ENCODE results near the gene KRTAP1-4.
"Not testable (repeated sequence)": the region's sequence is repeated elsewhere in the genome, so short reads cannot be mapped to it uniquely, and the experiment has no call there.

Gene KRTAP1-4

GRCh38 chr17:41046735-41047465 lies 16.9 kb upstream of the KRTAP1-4 start, which contains the start of gene KRTAP2-1:
Gene KRTAP2-1, minus strand, starts transcription at chr17:41047316. Its CDS starts 49 bp downstream, at chr17:41047267.
- DNase-seq (ENCODE audit: low read depth in 2 of 2), result not testable (repeated sequence)

GRCh38 chr17:41042953-41043352 lies 13.0 kb upstream of the KRTAP1-4 start:
- no peak for DNase-seq (ENCODE audit: low read depth in 2 of 2)

GRCh38 chr17:41040783-41041571 lies 11.0 kb upstream of the KRTAP1-4 start, which contains the start of gene KRTAP1-1:
Gene KRTAP1-1, minus strand, starts transcription at chr17:41041450. Its CDS starts 53 bp downstream, at chr17:41041397.
- DNase-seq (ENCODE audit: low read depth in 2 of 2), result not testable (repeated sequence)

- no peak for DNase-seq (ENCODE audit: low read depth in 2 of 2)
Measured at GRCh38 chr17:41037853-41038350, 7.9 kb upstream of the KRTAP1-4 start.

GRCh38 chr17:41034346-41034935 lies 4.4 kb upstream of the KRTAP1-4 start, which contains the start of gene KRTAP1-3:
Gene KRTAP1-3, minus strand, starts transcription at chr17:41034874. Its CDS starts 53 bp downstream, at chr17:41034821.
- DNase-seq (ENCODE audit: low read depth in 2 of 2), result not testable (repeated sequence)

GRCh38 chr17:41026715-41027471 lies 3.1 kb downstream of the KRTAP1-4 start, which contains the start of gene KRTAP1-5:
Gene KRTAP1-5, minus strand, starts transcription at chr17:41027208. Its CDS starts 53 bp downstream, at chr17:41027155.
- no peak for DNase-seq (ENCODE audit: low read depth in 2 of 2)

GRCh38 chr17:41024697-41025096 lies 5.3 kb downstream of the KRTAP1-4 start:
- no peak for DNase-seq (ENCODE audit: low read depth in 2 of 2)

- no peak for DNase-seq (ENCODE audit: low read depth in 2 of 2)
Measured at GRCh38 chr17:41020336-41020735, 9.7 kb downstream of the KRTAP1-4 start.

- no peak for DNase-seq (ENCODE audit: low read depth in 2 of 2)
Measured at GRCh38 chr17:41019415-41019814, 10.6 kb downstream of the KRTAP1-4 start.

- no peak for DNase-seq (ENCODE audit: low read depth in 2 of 2)
Measured at GRCh38 chr17:41018541-41018940, 11.5 kb downstream of the KRTAP1-4 start.

- no peak for DNase-seq (ENCODE audit: low read depth in 2 of 2)
Measured at GRCh38 chr17:41016578-41017215, 13.3 kb downstream of the KRTAP1-4 start.

- DNase-seq (ENCODE audit: low read depth in 2 of 2), result no peak
Measured at GRCh38 chr17:41015454-41015853, 14.5 kb downstream of the KRTAP1-4 start.

- no peak for DNase-seq (ENCODE audit: low read depth in 2 of 2)
Measured at GRCh38 chr17:41013606-41014005, 16.4 kb downstream of the KRTAP1-4 start.

GRCh38 chr17:41013181-41013580 lies 16.8 kb downstream of the KRTAP1-4 start:
- DNase-seq (ENCODE audit: low read depth in 2 of 2), result no peak

- no peak for DNase-seq (ENCODE audit: low read depth in 2 of 2)
Measured at GRCh38 chr17:41012326-41013120, 17.5 kb downstream of the KRTAP1-4 start.

GRCh38 chr17:41010441-41010840 lies 19.6 kb downstream of the KRTAP1-4 start:
- DNase-seq (ENCODE audit: low read depth in 2 of 2), result no peak

GRCh38 chr17:41009936-41010335 lies 20.1 kb downstream of the KRTAP1-4 start:
- DNase-seq (ENCODE audit: low read depth in 2 of 2), result no peak

GRCh38 chr17:41009301-41009760 lies 20.7 kb downstream of the KRTAP1-4 start:
- DNase-seq (ENCODE audit: low read depth in 2 of 2), result no peak

GRCh38 chr17:41008811-41009210 lies 21.2 kb downstream of the KRTAP1-4 start, which contains the start of gene KRTAP3-1:
Gene KRTAP3-1, minus strand, starts transcription at chr17:41009128. Its CDS starts 54 bp downstream, at chr17:41009074.
- no peak for DNase-seq (ENCODE audit: low read depth in 2 of 2)

- DNase-seq (ENCODE audit: low read depth in 2 of 2), result no peak
Measured at GRCh38 chr17:41004397-41004796, 25.6 kb downstream of the KRTAP1-4 start.

Data from stimulated activated CD8-positive, alpha-beta memory T cell treated with anti-CD3 and anti-CD28 coated beads, Interleukin-15, amount 100 ng/mL, for 48 hours (primary cell).